ENCODE data around the gene PNKD.

The PNKD gene

GRCh38 chr2:218269900-218270720 is at the start of gene PNKD, which contains the start of gene AAMP:
PNKD (plus strand) TSS chr2:218270519; CDS start chr2:218270536, 17 bp downstream.
AAMP (minus strand) TSS chr2:218270137; CDS start chr2:218270086, 51 bp downstream.
- peak; percentile 98 for DNase-seq

- no peak for DNase-seq
Observed at GRCh38 chr2:218221000-218221399, 49.3 kb upstream of the PNKD start.

- DNase-seq = no peak
Observed at GRCh38 chr2:218223046-218223445, 47.3 kb upstream of the PNKD start.

GRCh38 chr2:218224186-218224585 is 46.1 kb upstream of the PNKD start:
- no peak for DNase-seq

GRCh38 chr2:218226903-218227302 is 43.4 kb upstream of the PNKD start:
- DNase-seq = no peak

- no peak for DNase-seq
Observed at GRCh38 chr2:218228366-218229090, 41.8 kb upstream of the PNKD start.

GRCh38 chr2:218229239-218229638 is 41.1 kb upstream of the PNKD start:
- no peak for DNase-seq

GRCh38 chr2:218229851-218230250 is 40.5 kb upstream of the PNKD start:
- no peak for DNase-seq

- DNase-seq = no peak
Observed at GRCh38 chr2:218230882-218231281, 39.4 kb upstream of the PNKD start.

- no peak for DNase-seq
Observed at GRCh38 chr2:218233543-218233942, 36.8 kb upstream of the PNKD start.

- DNase-seq = no peak
Observed at GRCh38 chr2:218234521-218234920, 35.8 kb upstream of the PNKD start.

- no peak for DNase-seq
Observed at GRCh38 chr2:218235017-218235416, 35.3 kb upstream of the PNKD start.

- DNase-seq = no peak
Observed at GRCh38 chr2:218236829-218237228, 33.5 kb upstream of the PNKD start.

GRCh38 chr2:218238887-218239286 is 31.4 kb upstream of the PNKD start:
- no peak for DNase-seq

GRCh38 chr2:218244204-218244603 is 26.1 kb upstream of the PNKD start:
- DNase-seq = no peak

GRCh38 chr2:218244665-218245064 is 25.7 kb upstream of the PNKD start:
- no peak for DNase-seq

- peak; percentile 8 for DNase-seq
Observed at GRCh38 chr2:218245214-218245613, 25.1 kb upstream of the PNKD start.

- DNase-seq = no peak
Observed at GRCh38 chr2:218249691-218250090, 20.6 kb upstream of the PNKD start.

GRCh38 chr2:218252509-218253231 is 17.6 kb upstream of the PNKD start:
- DNase-seq = no peak

- DNase-seq = no peak
Observed at GRCh38 chr2:218253232-218253625, 17.1 kb upstream of the PNKD start.

- DNase-seq = no peak
Observed at GRCh38 chr2:218255446-218255845, 14.9 kb upstream of the PNKD start.

- no peak for DNase-seq
Observed at GRCh38 chr2:218256612-218257350, 13.5 kb upstream of the PNKD start.

Measured in NCI-H1092 treated with DMSO at 0.1 percent for 48 hours (cell line).